Inferior parietal cortex (tissue), 1 donor: ENCODE results near the gene PPP1R14C.

Source experiments
- DNase-seq: peaks from one replicate; pipeline ENCODE4 v3.0.0-alpha.2; 2016; ENCODE audit errors: extremely low spot score

Gene PPP1R14C

DNA sequence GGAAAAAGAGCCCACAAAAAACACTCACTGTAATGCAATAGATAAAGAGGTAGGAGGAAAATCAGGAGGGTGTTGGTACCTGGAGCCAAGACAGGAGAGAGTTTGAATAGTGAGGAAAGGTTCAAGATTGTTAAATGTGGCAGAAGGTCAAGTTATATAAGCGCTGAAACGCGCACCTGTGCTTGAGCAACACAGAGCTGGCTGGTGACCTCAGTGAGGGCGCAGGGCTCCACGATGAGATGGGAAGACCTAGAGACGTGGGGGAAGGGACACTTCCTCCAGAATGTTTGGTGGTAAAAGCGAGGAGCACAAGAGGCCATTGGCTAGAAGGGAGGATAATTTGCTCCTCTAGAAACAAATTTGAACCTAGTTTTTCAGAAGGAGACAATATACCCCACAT lies 4.2 kb upstream of the PPP1R14C start:
- no peak for DNase-seq

DNA sequence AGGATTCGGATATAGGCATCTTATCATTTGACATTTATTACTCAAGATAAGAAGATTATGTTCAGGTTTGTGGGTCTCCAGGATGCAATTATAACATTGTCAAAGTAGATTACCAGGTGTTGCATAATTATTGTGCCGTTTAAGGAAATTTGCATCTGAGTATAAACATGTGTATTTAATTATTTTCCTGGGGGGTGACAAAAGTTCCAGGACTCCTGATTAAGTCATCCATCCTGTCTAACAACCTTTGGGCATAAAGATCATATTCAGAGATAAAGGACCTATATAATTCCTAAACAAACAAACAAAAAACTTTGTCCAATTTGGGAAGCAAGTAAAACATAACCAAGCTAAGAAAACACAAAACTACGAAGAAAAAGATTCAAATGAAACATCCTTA lies 3.3 kb upstream of the PPP1R14C start:
- DNase-seq: no peak

DNA sequence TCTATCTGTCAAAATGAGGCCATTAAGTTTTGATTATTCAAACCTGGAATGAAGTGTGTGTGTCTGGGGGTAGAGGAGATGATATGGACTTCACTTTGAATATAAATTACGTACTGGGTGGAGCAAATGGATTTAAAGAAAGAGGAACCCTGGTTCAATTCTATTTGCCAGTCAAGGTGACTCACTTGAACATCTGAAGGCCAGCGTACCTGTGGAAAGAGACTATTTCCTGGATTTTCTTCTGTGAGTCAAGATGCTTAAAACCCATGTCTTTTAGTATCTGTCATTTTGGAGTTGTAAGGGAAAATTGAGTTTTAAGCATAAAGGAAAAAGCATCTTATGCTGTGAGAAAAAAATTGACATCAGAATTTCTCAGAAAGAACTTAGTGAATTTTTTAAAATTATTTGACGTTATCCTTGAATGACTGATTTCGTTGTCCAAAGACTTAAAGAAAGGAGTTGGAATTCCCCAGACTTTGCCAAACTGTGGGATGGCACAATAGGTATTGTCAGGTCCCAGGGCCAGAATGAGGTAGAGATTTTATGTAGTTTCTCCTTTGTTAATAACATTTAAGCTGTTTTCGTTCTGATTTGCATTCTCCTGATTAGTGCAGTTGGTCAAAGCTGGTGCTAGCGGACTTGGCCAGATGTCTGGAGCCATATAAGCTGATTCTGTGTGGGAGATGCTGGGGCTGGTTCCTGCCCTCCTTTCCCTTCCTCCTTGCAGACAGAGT lies 2.4 kb upstream of the PPP1R14C start:
- no peak for DNase-seq

DNA sequence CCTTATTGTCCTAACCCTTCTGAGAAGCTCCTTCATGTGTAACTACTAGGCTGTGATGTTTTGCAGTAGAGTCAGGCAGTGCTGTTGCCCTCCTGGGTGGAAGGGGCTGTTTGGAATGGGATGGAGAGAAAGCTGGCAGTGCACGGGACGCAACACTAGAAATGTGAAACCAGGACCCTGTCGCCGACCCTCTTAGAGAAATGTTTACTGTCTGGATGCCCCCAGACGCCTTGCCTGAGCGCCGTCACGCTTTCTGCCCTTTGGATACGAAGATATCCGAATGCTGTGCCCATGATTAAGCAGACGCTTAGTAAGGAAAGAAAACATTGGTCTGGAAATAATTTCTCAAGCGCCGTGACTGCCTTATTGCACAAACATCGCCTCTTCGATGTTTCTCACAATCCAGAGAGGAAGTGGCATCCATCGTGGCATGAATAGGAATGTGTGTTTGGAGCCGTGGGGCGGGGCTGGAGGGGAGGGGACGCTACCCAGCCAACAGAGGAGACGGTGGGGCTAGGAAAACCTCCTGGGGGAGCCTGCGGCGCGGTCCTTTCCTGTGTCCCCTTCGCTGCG lies 661 bp upstream of the PPP1R14C start:
- DNase-seq: peak; percentile 24

DNA sequence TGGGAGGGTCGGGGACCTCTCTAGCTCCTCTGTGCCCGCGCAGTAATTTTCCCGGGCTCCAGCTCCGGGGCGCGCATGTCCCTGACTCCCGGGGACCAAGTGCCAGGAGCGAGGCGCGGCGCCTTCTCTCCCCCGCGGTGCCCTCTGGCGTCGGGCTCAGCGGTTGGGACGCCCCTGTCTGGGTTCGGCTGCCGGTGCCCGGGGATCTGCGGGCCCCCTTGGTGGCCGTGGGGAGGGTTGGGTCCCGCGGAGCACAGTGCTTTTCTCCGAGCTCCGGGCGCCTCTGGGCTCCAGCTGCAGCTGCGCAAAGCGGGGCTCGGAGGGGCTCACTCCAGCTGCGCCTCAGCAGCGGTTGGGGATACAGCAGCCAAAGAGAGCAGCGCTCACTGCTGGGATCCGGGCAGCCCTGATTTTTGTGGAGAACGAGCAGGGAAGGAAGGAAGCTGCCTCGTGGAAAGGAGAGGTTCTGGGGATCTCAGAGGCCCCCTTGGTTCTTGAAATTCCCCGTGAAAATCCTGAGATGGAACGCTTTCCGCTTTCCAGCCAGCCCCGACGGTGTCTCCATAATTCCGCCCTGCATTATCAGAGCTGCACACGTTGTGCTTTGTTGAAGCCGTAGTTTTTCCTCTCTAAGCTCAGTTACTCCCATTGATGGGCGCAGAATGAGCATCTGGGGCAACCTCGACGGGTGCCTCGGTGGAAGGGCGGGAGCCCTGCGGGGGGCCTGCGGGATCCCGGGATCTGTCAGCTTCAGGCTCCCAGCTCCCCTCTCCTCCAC lies 861 bp downstream of the PPP1R14C start:
- peak; percentile 8 for DNase-seq

DNA sequence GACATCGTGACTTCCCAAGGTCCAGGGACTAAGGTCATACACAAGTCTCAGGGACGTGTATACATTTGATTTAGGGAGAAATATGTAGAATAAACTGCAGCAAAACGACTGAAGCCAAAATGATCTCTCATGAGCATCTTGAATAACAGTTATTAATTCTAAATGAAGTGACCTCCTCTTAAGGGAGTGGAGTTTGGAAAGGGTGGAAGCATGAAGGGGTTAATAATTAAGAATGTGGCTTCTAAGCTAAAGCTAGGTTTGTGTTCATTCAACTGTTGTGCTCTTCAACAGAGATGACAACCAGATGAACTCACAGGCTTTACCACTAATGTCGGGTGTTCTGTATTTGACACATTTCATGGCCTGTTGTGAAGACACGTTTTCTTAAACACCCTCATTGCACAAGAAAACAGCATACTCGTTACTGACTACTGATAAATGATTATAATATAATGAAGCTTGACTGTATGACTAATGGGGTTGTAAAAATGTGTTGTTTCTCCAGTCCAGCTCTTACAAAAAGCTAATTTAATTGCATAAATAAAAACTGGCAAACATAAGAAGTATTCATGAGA lies 1.5 kb downstream of the PPP1R14C start:
- DNase-seq: peak; percentile 13

DNA sequence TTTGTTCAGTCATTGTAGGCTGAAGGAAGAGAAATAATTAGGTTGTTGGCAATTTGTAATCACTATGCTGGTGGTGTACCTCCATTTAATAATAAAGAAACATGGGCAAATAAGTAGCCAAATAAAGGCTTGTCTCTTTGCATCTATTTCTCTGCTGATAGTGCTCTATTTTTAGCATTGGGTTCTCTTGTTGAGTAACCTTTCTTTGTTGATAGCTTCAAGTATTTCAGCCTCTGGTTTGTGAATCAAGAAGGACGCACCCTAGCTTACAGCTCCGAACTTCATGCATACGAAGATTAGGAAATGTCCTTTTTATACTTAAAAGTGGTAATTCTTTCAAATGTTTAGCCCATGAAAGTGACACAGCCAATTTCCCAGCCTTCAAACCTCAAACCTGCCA lies 2.6 kb downstream of the PPP1R14C start:
- peak; percentile 4 for DNase-seq

DNA sequence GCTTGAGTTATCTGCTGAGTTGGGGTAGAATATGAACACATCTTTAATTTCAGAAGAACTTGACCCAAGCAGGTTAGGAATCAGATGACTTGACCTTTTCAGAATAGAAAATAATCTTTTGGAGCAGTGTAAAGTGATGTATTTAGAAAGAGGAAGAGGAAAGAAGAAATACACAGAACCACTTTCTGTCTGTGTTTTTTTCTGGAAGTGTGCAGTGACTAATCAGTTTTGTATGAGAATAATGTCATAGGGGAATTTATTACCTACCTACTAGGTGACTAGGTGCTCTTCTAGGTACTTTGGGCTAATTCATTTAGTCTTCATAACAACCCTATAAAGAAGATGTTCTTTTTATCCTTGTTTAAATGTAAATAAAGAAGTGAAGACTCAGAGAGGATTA lies 3.0 kb downstream of the PPP1R14C start:
- DNase-seq: peak; percentile 9

DNA sequence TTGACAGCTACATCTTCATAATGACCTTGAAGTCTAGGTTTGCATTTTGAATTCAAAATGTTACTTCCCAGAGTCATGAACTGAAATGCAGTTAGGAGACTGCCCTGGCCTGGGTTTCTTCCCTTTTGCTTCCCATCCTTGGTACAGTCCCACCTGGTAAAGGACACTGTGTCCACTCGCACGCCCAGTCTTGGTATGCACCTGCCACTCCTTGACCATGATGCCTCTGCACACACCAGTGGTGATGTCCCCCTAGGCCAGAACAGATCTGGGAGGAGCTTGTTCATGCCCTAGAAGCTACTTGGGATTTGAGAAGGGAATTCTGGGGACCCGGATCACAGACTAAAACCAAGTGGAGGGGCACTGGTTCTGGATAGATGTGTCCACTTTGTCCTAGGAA lies 3.6 kb downstream of the PPP1R14C start:
- DNase-seq: no peak

DNA sequence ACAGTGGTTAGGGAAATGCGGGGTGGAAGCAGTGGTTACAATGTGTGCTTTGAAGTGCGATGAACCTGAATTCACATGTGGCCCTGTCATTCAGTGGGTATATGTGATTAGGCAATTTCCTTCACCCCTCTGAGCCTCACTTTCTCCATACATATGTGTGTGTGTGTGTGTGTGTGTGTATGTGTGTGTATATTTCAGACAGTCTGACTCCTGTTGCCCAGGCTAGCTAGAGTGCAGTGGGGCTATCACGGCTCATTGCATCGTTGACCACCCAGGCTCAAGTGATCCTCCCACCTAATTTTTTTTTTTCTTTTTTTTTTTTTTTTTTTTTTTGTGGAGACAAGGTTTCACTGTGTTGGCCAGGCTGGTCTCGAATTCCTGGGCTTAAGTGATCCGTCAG lies 6.3 kb downstream of the PPP1R14C start:
- DNase-seq: no peak

DNA sequence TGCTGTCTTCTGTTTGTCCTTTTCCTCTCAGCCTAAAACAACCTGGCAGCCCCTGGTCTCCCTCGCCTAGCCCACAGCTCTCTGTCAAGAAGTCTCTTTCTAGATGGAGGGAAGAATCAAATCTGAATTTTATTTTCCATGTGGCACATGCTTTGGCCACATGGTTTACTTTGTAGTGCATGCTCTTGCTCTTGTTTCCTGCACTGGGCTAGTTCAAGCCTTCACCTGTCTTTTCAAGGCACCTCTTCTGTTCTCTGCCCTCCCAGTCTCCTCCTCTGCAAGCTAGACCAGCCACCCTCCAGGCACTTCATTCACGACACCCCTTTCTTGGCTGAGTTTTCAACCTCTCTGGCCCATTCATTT lies 7.6 kb downstream of the PPP1R14C start:
- DNase-seq: no peak

DNA sequence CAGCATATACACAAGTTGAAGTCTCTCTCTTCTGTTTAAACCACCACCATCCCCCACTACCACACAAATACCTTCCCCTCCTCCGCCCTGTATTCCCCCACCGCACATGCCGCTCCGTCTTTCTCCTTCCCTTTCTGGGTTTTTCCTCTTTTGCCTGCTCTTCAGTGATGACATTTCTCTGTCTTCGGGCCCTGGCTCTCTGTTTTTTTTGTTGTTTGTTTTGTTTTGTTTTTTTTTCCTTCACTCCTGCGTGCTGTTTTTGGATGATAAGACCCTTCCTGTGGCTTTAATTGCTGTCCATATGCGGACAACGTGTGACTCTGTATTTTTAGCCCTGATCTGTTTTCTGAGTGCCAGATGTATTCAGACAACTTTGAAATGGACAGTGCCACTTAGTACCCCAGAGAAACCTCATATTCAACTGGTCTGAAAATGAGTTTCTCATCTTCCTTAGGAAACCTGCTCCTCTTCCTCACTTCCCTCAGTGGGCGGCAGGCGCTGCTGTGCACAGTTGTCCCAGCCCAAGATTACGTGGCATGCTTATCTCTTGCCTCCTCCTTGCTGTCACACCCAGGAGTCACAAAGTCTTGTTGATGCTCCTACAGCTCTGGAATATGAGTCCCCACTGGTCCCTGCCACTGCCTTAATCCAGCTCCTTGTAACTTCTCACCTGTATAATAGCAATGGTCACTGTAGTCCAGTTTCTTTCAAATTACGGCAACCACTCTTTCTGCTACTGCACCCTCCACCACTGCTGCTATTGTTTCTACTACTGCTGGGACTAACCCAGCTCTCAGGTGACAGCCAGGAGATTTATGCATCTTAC lies 8.2 kb downstream of the PPP1R14C start:
- DNase-seq: peak; percentile 14

DNA sequence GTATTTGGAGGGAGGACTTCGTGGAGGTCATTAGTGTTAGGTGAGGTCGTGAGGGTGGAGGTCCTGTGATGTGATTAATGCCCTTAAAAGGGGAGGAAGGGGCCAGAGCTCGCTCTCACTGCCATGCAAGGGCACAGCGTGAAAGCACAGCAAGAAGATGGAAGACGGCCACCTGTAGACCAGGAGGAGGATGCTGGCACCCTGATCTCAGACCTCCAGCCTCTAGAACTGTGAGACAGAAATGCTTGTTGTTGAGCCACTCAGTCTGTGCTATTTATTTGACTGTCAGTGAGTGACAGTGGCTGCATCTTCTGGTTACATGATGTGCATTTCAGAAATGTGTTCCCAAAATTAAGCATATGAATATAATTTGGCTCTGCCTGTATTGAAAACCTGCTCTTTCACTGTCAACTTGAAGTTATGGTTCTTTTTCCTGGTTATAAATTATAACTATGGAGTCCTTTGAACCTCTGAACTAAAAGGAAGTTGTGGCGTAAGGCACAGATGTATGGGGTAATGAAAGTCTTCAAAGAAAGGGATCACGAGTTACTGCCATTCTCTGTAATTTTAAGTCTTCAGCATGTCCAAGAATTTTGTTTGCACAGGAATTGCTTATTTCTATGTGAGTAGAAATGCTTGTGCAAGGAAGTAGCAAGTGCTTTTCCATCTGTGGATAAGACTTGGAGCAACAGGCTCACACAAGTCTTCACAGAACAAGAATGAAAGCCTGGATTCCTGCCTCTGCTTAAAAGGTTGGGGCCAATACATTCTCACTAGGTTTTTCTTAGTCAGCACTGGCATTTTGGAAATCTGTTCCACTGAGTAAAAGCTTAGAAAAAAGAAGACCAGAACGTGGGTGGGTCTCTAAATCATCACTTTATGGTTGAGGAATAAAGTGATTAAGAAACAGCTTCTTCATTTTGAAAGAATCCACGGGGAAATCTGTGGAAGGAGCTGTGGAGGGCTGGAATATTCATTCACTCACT lies 10.3 kb downstream of the PPP1R14C start:
- DNase-seq: no peak

DNA sequence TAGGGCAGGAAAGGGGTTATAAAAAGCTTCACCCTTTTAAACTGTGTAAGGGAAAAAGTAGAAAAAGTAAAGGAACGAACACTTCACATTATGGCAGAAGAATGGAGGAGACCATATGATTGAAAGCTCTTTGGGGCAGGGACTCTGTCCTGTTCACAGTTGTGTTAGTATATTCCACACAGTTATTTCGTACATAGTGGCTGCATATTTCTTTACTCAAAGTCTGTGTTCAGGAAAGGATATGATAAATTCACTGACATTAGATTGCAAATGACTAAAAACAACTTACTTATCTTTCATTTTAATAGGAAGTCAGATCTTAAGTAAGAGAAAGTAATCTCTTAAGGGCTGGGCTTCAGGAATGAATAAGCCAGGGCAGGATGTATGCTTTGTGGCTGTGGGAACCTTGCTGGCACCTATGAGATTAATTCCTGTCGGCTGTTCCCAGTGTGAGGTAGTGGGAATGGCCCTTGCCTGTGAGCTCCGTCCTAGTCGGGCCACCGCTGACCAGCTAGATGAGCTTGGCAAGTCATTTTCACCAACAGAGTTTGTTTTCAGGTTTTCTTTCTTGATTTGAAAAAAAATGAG lies 11.2 kb downstream of the PPP1R14C start:
- DNase-seq: no peak

DNA sequence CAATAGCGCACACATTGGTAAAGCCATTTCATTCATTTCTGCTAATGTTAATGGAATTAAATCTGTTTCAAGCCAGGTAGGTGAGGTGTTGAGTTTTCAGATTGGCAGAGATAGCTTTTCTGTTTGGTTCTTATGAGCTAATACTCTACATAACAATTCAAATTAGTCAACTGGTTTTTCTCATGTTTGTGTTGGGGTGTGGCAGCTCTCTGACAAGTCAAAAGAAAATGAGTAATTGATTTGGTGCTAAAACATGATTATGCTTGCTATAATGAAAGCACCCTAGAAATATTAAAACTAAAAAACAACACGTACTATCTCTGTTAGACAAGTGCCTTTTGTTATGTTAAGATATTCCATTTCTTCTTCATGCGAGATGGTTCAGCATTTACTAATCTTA lies 13.6 kb downstream of the PPP1R14C start:
- no peak for DNase-seq

DNA sequence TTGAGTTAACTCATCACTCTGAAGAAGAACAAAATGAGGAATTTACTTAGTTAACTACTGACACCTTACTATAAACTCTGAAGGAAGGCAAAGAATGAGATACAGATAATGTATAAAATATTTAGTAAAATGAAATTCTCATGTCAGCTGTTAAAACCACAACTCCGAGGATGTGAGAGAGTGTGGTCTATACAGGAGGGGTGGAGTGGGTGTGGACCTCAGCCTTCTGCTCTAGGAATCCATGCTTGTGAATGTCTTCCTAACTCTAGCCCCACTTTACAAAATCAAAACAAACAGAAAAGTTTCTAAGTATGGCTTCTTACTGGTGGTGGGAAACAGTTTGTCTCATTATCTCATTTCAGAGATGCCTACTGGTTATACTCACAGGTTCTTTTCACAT lies 14.2 kb downstream of the PPP1R14C start:
- DNase-seq: no peak

DNA sequence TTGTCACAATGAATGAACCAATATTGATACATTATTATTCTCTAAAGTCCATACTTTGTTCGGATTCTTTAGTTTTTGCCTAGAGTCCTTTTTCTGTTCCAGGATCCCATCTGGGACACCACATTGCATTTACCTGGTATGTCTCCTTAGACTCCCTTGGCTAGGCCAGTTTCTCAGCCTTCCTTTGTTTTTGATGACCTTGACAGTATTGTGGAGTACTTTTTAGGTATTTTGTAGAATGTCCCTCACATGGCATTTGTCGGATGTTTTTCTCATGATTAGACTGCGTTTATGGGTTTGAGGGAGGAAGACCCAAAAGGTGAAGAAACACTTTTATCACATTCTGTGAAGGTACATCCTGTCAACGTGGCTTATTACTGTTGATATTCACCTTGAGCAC lies 16.9 kb downstream of the PPP1R14C start:
- DNase-seq: no peak

DNA sequence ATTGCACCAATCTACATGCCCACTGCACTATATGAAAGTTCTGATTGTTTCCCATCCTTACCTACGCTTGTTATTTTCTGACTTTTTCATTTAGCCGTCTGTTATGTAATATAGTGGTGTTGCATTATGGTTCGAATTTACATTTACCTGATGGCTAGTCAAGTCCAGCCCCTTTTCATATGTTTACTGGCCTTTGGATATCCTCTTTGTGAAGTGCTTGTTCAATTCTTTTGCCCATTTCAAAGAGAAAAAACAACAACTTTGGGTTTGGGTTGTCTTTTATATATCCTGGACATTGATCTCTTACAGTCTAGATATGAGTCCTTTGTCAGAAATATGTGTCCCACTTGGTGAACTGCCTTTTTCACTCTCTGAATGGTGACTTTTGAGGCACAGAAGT lies 21.1 kb downstream of the PPP1R14C start:
- DNase-seq: no peak

DNA sequence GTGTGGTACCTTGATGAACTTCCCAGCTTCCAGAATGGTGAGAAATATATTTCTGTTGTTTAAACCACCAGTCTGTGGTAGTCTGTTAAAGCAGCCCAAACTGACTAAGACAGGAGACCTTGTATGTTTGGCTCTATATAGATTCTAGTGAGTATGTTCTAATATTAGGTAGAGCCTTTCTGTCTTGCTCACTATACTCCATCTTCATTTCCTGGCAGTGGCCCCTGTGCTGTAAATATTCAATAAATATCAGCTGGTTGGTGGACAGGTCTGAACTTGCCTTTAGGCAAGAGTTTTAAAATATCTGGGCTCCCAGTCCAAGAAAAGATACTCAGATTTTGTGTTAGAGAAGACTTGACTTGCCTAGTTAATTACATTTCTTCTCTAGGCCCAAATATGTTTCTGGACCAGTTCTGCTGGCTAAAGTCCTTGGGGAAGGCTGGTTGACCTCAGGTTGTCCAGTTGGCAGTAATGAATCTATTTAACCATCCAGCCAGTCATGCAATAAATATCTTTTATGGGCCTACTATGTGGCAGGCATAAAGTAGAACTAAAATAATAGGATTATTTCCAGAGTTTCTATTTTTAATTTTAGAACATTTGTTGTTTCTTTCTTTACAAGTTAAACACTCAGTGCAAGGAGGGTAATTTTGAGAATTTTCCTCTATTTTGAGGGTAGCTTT lies 22.3 kb downstream of the PPP1R14C start:
- no peak for DNase-seq

DNA sequence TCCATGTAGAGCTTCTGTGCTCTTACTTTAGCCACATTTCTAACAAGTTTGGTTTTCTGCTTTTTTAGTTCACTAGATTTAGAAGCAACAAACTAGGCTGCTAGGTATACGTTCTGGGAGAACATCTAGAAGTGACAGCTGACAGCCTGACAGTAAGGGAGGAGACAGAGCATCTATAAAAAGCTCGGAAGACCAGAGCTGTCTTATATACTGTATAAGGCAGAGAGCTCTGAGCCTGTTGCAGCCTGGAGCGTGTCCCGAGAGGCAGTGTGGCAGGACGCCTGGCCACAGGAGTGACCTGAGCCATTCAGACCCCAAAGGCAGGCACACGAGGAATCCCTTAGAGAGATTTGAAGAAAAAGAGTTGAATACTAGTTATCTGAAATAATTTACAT lies 24.6 kb downstream of the PPP1R14C start:
- no peak for DNase-seq
